HepG2 (cell line): ENCODE measurements around the gene CHAF1A. TPM values are rescaled to one million over a fixed set of nuclear protein-coding genes. Genes with fewer than 3 reads are reported as not detected.

Experiments
- BHLHE40 ChIP-seq: IDR thresholded peaks from 2 replicates; pipeline ENCODE4 v1.6.1; 2011; ENCODE audit warnings: low read length, improper control_type of control experiment
- CBFB ChIP-seq: sonication (generic); formaldehyde crosslinking; IDR thresholded peaks from 2 replicates; pipeline ENCODE4 v1.4.0; 2020; ENCODE audit warnings: missing genetic modification reagents
- ESRRA ChIP-seq: sonication (generic); formaldehyde crosslinking; IDR thresholded peaks from 2 replicates; pipeline ENCODE4 v1.5.1; 2020; ENCODE audit warnings: mild to moderate bottlenecking, low read depth, missing genetic modification reagents
- HNF4G ChIP-seq, 2 experiments: sonication (generic) in 1 of 2; formaldehyde crosslinking in 1 of 2; IDR thresholded peaks; 2 replicates each; pipeline versions ENCODE4 v1.4.0 to v1.6.1; 2011 to 2020; ENCODE audit warnings: borderline replicate concordance in 2 of 2, low read depth in 2 of 2, mild to moderate bottlenecking in 2 of 2, low read length in 1 of 2, missing genetic modification reagents in 1 of 2, moderate library complexity in 1 of 2
- HNRNPLL ChIP-seq: fragments of 200-400 bp; formaldehyde crosslinking; IDR thresholded peaks from 2 replicates; pipeline ENCODE4 v1.6.1; 2017; ENCODE audit warnings: mild to moderate bottlenecking, low read depth, low read length; ENCODE audit not compliant: poor library complexity, severe bottlenecking
- HOXA5 ChIP-seq: sonication (generic); formaldehyde crosslinking; IDR thresholded peaks from 2 replicates; pipeline ENCODE4 v1.4.0; 2020; ENCODE audit warnings: missing genetic modification reagents
- MAFG ChIP-seq: sonication (generic); formaldehyde crosslinking; IDR thresholded peaks from 2 replicates; pipeline ENCODE4 v1.5.1; 2020; ENCODE audit warnings: mild to moderate bottlenecking, missing genetic modification reagents
- MLXIP ChIP-seq: sonication (generic); formaldehyde crosslinking; IDR thresholded peaks from 2 replicates; pipeline ENCODE4 v1.9.0; 2021; ENCODE audit warnings: missing genetic modification reagents, borderline replicate concordance
- MZF1 ChIP-seq: sonication (generic); formaldehyde crosslinking; IDR thresholded peaks from 2 replicates; pipeline ENCODE4 v1.8.1; 2023; ENCODE audit warnings: mild to moderate bottlenecking, missing genetic modification reagents, borderline replicate concordance
- ONECUT2 ChIP-seq: sonication (generic); formaldehyde crosslinking; IDR thresholded peaks from 2 replicates; pipeline ENCODE4 v1.4.0; 2020; ENCODE audit warnings: missing genetic modification reagents
- PHF20 ChIP-seq: sonication (generic); formaldehyde crosslinking; IDR thresholded peaks from 2 replicates; pipeline ENCODE4 v1.5.0; 2020; ENCODE audit warnings: mild to moderate bottlenecking, missing genetic modification reagents
- SSRP1 ChIP-seq: IDR thresholded peaks from 2 replicates; pipeline ENCODE4 v1.6.1; 2016; ENCODE audit warnings: control low read depth
- TBX2 ChIP-seq: sonication (generic); formaldehyde crosslinking; IDR thresholded peaks from 2 replicates; pipeline ENCODE4 v1.5.0; 2020; ENCODE audit warnings: missing genetic modification reagents, mild to moderate bottlenecking, borderline replicate concordance
- TFDP1 ChIP-seq: IDR thresholded peaks from 2 replicates; pipeline ENCODE4 v1.6.1; 2016; ENCODE audit warnings: missing compliant biosample characterization, missing genetic modification reagents, borderline replicate concordance
- THAP11 ChIP-seq: IDR thresholded peaks from 2 replicates; pipeline ENCODE4 v1.6.1; 2016; ENCODE audit warnings: missing biosample characterization, missing genetic modification reagents
- ZFP91 ChIP-seq: sonication (generic); formaldehyde crosslinking; IDR thresholded peaks from 2 replicates; pipeline ENCODE4 v1.9.0; 2022; ENCODE audit warnings: missing genetic modification reagents, mild to moderate bottlenecking, borderline replicate concordance
- ZGPAT ChIP-seq: IDR thresholded peaks from 2 replicates; pipeline ENCODE4 v1.6.1; 2016; ENCODE audit warnings: mild to moderate bottlenecking
- ZNF136 ChIP-seq: sonication (generic); formaldehyde crosslinking; IDR thresholded peaks from 2 replicates; pipeline ENCODE4 v1.8.1; 2022; ENCODE audit warnings: low read depth, mild to moderate bottlenecking, moderate library complexity, missing genetic modification reagents
- ZNF253 ChIP-seq: sonication (generic); formaldehyde crosslinking; IDR thresholded peaks from 2 replicates; pipeline ENCODE4 v1.8.0; 2022; ENCODE audit warnings: mild to moderate bottlenecking, missing genetic modification reagents, borderline replicate concordance
- ZNF883 ChIP-seq: sonication (generic); formaldehyde crosslinking; IDR thresholded peaks from 2 replicates; pipeline ENCODE4 v1.5.1; 2020; ENCODE audit warnings: mild to moderate bottlenecking, missing genetic modification reagents; ENCODE audit errors: not compliant biosample characterization
- ZSCAN30 ChIP-seq: sonication (generic); formaldehyde crosslinking; IDR thresholded peaks from 2 replicates; pipeline ENCODE4 v1.5.0; 2020; ENCODE audit warnings: mild to moderate bottlenecking, missing genetic modification reagents
- polyA plus RNA-seq, 8 experiments: library from polyadenylated mRNA; depleted of rRNA in 3 of 8; stranded (reverse) in 7 of 8; unstranded in 1 of 8; fragments of >200 nt; fragmentation: Illumina TruSeq in 4 of 8; extraction: Trizol in 4 of 8; gene quantifications; 2 replicates each; pipeline versions ENCODE4 v1.2.1 to v1.2.3, GENCODE V29; 2011 to 2016; ENCODE audit warnings: low read depth in 4 of 8, missing spikeins in 1 of 8, mixed read lengths in 1 of 8; ENCODE audit not compliant: insufficient read depth in 1 of 8
- total RNA-seq, 5 experiments: library from RNA; depleted of rRNA; stranded (reverse); fragments of >200 nt; fragmentation: Illumina TruSeq; extraction: Trizol; gene quantifications; 2 replicates each; pipeline ENCODE4 v1.2.3, GENCODE V29; 2016; ENCODE audit warnings: low read depth in 1 of 5

The CHAF1A gene
- total and polyA plus RNA-seq, 2 of the 13 experiments (the other 11 are each of a cell fraction or from before 2014, with no cell fraction given): 11.0 to 34.8 TPM

- TF ChIP-seq CBFB (CRISPR knock-in tag) (0 out of 2 replicates have a peak, but pooled peaks have one; percentile 56), ZSCAN30 (CRISPR knock-in tag) (no peak), THAP11 (peak; percentile 84), HOXA5 (CRISPR knock-in tag) (peak; percentile 61; the same call in 1 of the 2 replicates), SSRP1 (no peak; the same call in 1 of the 2 replicates), ZNF883 (peak; percentile 93), BHLHE40 (peak; percentile 70; the same call in 1 of the 2 replicates), ZFP91 (peak; percentile 80; the same call in 1 of the 2 replicates), MZF1 (CRISPR knock-in tag) (no peak), TBX2 (CRISPR knock-in tag) (peak; percentile 72; the same call in 1 of the 2 replicates), HNF4G (IDR thresholded peaks at IDR 0.05; ENCODE audit: borderline replicate concordance, low read depth, low read length) (no peak), HNF4G (CRISPR knock-in tag; IDR thresholded peaks at IDR 0.05; ENCODE audit: borderline replicate concordance, low read depth) (peak; percentile 51; the same call in 1 of the 2 replicates), MAFG (peak; percentile 99), ZNF253 (CRISPR knock-in tag) (peak; percentile 80; the same call in 1 of the 2 replicates), HNRNPLL (peak; percentile 36), PHF20 (CRISPR knock-in tag) (0 out of 2 replicates have a peak, but pooled peaks have one; percentile 35), ZGPAT (CRISPR knock-in tag) (peak; percentile 87; the same call in 1 of the 2 replicates), ZNF136 (CRISPR knock-in tag) (peak; percentile 84; the same call in 1 of the 2 replicates), MLXIP (peak; percentile 41; the same call in 1 of the 2 replicates), TFDP1 (CRISPR knock-in tag) (peak; percentile 85), ONECUT2 (no peak), ESRRA (peak; percentile 54)
These were observed 27.8 kb upstream of the CHAF1A start (continued) for GRCh38 chr19:4374498-4375163.
